GM13976 (cell line): ENCODE results near the gene KISS1.

Experiments used
- DNase-seq: peaks from one replicate; pipeline ENCODE4 v3.0.0; 2012; ENCODE audit warnings: low spot score
- in situ Hi-C: fragments of 300-500 bp; cut with MboI; formaldehyde crosslinking; loops from one replicate; pipeline ENCODE4 v1.12.0; 2022; ENCODE audit warnings: low sequenced_read_pairs, mixed read lengths, inconsistent platforms; ENCODE audit not compliant: unreplicated experiment
- TF ChIP-seq, protein P1 (sequence below): IDR thresholded peaks from 2 replicates; pipeline ENCODE4 v1.5.1; 2012; ENCODE audit warnings: borderline replicate concordance, mild to moderate bottlenecking; ENCODE audit not compliant: insufficient read depth; ENCODE audit errors: extremely low read depth, missing control alignments, control extremely low read depth

KISS1 gene

DNA sequence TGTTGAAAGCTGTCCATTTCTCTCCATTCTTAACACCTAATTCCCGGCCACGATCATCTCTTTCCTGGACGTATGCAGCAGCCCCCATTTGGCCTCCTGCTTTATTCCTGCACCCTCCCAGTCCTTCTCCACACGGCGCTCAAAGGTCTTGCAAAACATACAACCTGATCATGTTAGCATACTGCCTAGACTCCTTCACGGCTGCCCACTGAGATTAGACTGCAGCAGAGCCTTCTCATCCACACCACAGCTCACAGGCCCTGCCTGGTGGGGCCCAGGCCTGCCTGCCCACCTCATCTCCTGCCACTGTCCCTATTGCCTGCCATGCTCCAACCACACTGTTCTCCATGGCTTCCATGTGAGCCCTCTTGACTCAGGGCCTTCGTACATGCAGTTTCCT is 14.8 kb upstream of the KISS1 start:
- TF ChIP-seq, protein P1, sequence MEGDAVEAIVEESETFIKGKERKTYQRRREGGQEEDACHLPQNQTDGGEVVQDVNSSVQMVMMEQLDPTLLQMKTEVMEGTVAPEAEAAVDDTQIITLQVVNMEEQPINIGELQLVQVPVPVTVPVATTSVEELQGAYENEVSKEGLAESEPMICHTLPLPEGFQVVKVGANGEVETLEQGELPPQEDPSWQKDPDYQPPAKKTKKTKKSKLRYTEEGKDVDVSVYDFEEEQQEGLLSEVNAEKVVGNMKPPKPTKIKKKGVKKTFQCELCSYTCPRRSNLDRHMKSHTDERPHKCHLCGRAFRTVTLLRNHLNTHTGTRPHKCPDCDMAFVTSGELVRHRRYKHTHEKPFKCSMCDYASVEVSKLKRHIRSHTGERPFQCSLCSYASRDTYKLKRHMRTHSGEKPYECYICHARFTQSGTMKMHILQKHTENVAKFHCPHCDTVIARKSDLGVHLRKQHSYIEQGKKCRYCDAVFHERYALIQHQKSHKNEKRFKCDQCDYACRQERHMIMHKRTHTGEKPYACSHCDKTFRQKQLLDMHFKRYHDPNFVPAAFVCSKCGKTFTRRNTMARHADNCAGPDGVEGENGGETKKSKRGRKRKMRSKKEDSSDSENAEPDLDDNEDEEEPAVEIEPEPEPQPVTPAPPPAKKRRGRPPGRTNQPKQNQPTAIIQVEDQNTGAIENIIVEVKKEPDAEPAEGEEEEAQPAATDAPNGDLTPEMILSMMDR: no peak
- in situ Hi-C loops: no loop called here
- DNase-seq: no peak

DNA sequence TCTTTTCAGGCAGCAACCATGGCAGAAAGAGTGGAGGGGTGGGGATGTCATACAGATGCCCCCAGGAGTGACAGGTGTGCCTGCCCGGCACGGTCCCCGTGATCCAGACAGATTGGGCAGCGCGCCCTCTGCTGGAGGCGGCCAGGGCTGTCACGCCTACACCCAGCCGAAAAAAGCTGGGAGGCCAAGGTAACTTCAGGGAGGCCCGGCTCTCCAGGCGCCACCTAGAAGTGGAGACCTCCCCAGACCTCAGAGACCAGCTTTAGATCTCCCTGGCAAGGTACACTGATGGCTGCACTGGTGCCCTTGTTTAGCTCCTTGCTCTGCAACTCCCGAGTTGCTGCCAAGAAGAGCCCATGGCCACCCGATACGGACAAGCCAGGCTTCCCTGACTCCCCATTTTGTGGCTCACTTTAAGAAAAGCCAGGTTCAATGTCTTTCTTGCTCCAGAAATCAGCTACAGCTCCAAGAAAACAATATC is 10.9 kb upstream of the KISS1 start:
- in situ Hi-C loops: no loop called here

GRCh38 chr1:204206121-204206520 is 9.8 kb upstream of the KISS1 start:
- TF ChIP-seq, protein P1: no peak
- in situ Hi-C loops: no loop called here
- no peak for DNase-seq

More for the DNA sequence above, 10.9 kb upstream of the KISS1 start:
- peak; percentile 86 for DNase-seq
- TF ChIP-seq, protein P1: peak; percentile 92

DNA sequence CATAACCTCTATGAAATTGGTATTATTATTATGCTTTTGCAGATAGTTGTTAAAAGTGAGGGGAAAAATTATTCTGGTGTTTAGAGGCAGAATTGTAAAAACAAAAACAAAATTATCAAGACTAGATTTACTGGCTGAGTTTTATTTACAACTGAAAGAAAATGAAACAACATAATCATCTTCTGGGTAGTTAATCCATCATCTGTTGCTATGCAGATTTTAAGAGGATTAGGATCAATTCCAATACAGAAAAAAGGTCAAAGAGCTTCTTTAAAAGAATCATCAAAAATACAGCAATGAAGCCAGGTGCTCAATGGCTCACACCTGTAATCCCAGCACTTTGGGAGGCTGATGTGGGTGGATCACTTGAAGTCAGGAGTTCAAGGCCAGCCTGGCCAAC is 9.2 kb upstream of the KISS1 start:
- no peak for DNase-seq
- TF ChIP-seq, protein P1: no peak
- in situ Hi-C loops: no loop called here

GRCh38 chr1:204204944-204205343 is 8.7 kb upstream of the KISS1 start:
- in situ Hi-C loops: no loop called here

DNA sequence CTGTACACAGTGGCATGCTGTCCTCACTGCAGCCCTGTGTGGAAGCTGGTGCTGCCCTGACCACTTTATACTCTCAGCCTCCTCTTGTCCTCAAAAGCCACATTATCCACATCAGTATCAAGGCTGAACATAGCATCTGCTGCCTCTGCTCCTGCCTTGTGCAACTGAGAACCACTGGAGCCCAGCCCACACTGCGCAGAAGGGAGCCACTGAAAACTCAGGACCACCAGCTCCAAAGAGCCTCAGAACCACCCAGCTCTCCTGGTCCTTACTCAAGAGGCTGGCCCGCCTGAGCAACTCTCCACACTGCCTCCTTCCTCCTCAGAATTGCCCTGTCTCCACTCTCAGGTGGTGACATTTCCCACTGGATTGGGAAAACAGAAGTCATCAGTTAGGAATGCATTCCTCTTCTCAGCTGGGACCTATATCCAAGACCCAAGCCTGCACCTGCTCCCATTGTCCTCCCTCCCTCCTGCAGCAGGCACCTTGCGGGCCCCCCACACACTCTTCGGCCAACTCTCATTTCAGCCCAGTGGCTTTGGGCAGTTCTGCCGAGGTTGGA is 7.0 kb upstream of the KISS1 start:
- TF ChIP-seq, protein P1: no peak
- no peak for DNase-seq
- in situ Hi-C loops: no loop called here

More at GRCh38 chr1:204204944-204205343, 8.7 kb upstream of the KISS1 start:
- TF ChIP-seq, protein P1: no peak
- DNase-seq: no peak
